Dermis blood vessel endothelial cell (primary cell): ENCODE results near the gene CA9. TPM values are rescaled to one million over a fixed set of nuclear protein-coding genes. Genes with fewer than 3 reads are reported as not detected.
A peak's percentile ranks its signal among the peaks of the same experiment; 100 is the strongest.
"Not testable (repeated sequence)": the region's sequence is repeated elsewhere in the genome, so short reads cannot be mapped to it uniquely, and the experiment has no call there.

Experiments used
- DNase-seq: peaks from one replicate; pipeline ENCODE4 v3.0.0; 2010
- total RNA-seq: library from RNA; depleted of rRNA; stranded (reverse); fragments of >200 nt; gene quantifications from 2 replicates; pipeline ENCODE4 v1.2.3, GENCODE V29; 2014

The CA9 gene
- not detected in 2 replicates for total RNA-seq

DNA sequence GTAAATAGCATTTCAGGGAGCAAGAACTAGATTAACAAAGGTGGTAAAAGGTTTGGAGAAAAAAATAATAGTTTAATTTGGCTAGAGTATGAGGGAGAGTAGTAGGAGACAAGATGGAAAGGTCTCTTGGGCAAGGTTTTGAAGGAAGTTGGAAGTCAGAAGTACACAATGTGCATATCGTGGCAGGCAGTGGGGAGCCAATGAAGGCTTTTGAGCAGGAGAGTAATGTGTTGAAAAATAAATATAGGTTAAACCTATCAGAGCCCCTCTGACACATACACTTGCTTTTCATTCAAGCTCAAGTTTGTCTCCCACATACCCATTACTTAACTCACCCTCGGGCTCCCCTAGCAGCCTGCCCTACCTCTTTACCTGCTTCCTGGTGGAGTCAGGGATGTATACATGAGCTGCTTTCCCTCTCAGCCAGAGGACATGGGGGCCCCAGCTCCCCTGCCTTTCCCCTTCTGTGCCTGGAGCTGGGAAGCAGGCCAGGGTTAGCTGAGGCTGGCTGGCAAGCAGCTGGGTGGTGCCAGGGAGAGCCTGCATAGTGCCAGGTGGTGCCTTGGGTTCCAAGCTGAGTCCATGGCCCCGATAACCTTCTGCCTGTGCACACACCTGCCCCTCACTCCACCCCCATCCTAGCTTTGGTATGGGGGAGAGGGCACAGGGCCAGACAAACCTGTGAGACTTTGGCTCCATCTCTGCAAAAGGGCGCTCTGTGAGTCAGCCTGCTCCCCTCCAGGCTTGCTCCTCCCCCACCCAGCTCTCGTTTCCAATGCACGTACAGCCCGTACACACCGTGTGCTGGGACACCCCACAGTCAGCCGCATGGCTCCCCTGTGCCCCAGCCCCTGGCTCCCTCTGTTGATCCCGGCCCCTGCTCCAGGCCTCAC lies at the start of gene CA9:
CA9 (plus strand) TSS at position 797 of the 893 bp plus-strand sequence; CDS start at position 829, 32 bp downstream.
- DNase-seq: no peak

DNA sequence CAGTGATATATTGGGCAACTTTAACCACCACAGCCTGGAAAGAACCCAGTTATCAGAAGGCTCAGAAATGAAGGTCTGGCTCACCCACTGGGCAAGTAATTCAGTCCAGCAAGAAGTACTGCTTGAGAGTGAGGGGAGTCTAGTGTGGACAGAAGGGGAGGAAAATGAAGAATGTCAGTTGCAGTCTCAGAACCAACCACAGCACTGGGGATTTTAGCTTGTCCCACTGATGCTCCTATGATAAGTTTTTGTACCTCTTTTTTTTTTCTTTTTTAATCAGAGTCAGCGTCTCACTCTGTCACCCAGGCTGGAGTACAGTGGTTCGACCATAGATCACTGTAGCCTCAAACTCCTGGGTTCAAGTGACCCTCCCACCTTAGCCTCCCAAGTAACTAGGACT lies 46.2 kb upstream of the CA9 start:
- no peak for DNase-seq

DNA sequence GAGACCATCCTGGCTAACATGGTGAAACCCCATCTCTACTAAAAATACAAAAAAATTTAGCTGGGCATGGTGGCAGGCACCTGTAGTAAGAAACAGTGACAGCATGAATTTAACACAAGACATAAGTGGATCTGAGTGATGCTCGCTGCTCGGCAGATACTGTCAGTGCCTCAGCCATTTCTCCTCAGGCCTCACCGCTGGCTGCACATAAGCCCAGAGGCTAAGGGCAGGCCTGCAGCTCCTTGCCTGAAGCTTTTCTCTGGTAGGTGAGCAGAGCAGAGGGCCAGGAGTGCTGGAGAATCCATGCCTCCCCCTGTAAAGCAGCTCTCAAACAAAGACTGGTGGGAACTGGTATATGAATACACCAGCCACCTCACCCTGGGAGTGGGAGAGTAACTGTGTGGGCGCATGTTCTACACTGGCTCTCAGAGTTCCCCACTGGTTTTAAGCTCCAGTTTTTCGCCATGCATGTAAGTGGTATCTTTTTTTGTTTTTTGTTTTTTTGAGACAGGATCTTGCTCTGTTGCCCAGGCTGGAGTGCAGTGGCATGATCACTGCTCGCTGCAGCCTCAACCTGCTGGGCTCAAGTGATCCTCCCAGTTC lies 45.2 kb upstream of the CA9 start:
- no peak for DNase-seq

DNA sequence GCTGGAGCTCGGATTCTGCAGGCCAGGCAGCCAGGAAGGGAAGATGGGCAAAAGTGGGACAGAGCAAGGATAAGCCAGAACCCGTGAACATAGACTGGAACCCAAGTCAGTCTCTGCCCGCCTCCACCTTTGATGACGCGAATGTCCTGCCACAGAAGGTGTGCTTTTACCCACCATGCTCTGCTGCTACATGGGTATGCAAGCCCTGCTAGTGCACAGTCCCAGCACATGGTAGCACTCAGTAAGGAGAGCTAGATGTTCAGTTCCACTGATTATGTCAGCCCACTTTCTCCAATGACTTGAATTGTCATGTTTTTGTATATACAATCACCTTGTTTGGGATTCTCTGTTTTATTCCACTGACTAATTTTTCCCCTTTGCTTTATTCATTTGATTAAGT lies 44.1 kb upstream of the CA9 start:
- no peak for DNase-seq

DNA sequence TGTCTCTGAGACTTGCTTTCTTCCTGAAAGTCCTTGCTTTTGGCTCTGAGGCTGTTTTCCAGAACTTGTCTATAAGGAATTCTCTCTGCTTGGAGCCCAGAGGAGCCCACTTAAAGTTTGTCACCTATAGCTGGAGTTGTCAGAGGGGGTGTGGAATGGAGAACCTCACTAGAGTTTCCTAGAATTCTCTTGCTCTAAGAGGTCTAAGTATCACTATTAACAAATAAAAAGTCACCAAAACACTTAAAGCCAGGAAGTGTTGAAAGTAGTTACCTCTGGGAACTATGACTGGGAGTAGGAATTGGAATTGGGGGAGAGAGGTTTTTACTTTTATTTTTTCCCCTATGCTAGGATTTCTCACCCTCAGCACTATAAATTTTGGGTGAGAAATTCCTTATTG lies 38.0 kb upstream of the CA9 start:
- DNase-seq: no peak

DNA sequence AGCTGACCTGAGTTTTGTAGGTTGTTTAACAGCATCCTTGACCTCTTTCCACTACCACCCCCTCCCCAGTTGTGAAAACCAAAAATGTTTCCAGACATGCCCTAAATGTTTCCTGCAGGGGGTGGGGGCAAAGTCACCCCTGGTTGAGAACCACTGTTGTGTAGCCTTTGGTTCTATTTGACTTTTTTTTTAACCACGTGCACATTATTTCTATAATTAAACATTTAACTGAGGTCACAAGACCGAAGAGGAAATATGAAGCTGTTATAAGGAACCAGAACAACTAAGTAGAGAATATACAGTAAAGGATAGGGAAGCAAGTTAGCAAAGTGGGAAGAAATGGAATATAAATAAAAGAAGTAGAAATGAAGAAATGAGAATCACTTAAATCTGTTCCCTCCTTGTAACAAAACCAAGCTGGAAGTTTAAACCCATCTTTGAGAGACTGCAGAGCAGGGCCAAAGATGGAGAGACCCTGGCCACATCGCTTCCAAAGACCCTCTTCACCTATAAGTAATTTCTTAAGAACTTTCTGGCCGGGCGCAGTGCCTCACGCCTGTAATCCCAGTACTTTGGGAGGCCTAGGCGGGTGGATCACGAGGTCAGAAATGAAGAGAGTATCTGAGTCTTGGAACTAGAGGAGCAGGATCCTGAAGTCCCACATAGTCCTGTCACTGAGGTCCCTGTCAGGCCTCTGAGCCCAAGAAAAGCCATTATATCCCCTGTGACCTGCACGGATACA lies 37.4 kb upstream of the CA9 start:
- no peak for DNase-seq

DNA sequence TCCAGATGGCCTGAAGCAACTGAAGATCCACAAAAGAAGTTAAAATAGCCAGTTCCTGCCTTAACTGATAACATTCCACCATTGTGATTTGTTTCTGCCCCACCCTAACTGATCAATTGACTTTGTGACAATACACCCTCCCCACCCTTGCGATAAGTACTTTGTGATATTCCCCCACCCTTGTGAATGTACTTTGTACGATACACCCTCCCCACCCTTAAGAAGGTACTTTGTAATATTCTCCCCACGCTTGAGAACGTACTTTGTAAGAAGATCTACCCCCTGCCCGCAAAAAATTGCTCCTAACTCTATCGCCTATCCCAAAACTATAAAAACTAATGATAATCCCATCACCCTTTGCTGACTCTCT lies 36.9 kb upstream of the CA9 start:
- DNase-seq: not testable (repeated sequence)

DNA sequence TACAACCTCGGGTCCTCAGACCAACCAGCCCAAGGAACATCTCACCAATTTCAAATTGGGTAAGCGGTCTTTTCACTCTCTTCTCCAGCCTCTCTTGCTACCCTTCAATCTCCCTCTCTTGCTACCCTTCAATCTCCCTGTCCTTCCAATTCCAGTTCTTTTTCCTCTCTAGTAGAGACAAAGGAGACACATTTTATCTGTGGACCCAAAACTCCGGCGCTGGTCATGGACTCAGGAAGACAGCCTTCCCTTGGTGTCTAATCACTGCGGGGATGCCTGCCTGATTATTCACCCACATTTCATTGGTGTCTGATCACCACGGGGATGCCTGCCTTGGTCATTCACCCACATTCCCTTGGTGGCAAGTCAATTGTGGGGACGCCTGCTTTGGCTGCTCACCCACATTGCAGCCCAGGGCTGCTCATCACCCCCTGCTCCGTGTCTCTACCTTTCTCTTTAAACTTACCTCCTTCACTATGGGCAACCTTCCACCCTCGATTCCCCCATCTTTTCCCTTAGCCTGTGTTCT lies 36.2 kb upstream of the CA9 start:
- not testable (repeated sequence) for DNase-seq

DNA sequence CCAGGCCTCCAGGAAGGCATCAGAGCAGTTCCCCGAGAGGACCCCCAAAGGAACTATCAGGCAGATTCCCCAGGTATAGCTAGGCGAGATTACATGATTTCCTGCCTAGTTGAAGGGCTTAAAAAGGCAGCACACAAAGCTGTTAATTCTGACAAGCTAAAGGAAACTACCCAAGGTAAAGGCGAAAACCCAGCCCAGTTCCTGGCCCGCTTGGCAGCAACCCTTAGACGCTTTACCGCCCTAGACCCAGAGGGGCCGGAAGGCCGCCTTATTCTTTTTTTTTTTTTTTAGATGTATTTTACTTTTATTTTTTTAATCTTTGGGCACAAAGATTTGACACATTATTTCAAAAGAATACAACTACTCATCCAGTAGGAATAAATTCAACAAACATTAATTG lies 35.0 kb upstream of the CA9 start:
- not testable (repeated sequence) for DNase-seq

DNA sequence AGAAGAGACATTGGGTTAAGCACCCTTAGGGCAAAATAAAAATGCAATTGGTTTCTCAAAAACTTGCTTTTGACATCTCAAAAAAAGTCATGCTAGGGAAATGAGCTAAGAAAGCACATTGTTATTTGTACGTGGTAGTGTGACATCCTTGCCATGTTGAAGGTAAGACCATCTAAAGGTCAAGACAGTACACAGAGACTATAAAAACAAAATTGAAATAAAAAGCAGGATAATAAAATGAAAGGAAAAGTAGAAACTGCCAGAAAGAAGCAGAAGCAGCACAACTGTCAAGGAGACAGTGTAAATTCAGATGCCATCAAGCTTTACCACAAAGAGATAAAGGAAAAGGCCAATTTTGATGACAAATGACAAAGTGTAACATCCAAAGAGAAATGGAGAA lies 34.5 kb upstream of the CA9 start:
- not testable (repeated sequence) for DNase-seq

DNA sequence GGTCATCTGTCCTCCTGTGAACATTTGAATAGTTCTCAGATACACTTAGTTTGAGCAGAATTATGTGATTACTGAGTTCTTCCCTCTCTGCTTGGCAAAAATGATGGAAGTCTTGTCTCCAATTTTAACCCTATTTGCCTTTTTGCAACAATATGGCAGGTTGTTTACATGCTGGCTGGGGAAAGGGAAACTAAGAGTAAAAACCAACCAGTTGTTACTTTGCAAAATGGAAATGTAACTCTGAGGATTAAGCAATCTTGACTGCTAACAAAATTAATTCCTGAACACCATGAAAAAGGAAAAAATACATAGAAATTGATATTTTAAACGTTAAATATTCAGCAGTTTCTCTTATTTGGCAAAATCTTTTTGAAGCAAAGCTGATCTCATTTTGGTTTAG lies 34.1 kb upstream of the CA9 start:
- DNase-seq: no peak

DNA sequence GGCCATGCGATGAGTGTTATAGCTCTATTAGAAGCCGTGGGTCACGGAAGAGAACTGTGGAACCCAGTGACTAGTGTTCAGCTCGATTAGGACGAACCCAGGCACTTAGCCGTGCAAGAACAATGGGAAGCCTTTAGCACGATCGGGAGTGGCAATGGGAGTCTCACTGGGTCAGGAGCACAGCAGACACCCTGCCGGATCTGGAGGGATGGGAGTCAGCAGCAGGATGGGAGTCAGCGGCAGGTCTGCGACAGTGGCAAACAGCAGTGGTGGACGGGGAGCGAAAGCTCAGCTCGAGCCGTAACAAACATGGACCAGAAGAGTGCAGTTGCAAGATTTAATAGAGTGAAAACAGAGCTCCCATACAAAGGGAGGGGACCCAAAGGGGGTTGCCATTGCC lies 33.3 kb upstream of the CA9 start:
- DNase-seq: not testable (repeated sequence)

DNA sequence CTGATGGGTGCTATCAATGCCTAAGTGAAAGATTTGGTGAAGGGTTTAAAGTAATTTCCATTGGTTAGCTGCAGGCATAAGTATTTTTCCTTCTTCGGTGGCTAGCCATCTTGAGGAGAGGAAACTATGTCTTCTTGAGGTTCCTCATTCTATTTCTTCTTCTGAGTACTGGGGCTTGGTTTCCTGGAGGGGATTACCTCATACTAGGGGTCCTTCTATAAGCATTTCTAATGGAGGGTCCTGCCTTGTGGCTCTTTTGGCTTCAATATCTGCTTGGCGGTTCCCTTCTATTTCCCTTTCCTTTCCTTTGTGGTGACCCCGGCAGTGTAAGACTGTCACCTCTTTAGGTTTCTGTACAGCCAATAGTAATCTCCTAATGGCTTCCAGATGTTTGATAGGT lies 32.2 kb upstream of the CA9 start:
- not testable (repeated sequence) for DNase-seq

DNA sequence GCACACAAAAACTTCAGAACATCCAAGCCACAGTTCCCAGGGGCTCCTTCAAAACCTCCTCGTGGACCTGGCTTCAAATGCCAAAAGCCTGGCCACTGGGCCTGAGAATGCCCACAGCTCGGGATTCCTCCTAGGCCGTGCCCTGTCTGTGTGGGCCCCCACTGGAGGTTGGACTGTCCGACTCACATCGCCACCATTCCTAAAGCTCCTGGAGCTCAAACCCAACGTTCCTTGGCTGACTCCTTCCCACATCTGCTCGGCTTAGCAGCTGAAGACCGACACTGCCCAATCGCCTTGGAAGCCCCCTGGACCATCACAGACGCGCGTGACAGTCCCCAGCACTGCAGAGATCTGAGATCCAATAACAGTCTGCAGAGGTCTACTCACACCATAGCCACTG lies 30.7 kb upstream of the CA9 start:
- DNase-seq: no peak

DNA sequence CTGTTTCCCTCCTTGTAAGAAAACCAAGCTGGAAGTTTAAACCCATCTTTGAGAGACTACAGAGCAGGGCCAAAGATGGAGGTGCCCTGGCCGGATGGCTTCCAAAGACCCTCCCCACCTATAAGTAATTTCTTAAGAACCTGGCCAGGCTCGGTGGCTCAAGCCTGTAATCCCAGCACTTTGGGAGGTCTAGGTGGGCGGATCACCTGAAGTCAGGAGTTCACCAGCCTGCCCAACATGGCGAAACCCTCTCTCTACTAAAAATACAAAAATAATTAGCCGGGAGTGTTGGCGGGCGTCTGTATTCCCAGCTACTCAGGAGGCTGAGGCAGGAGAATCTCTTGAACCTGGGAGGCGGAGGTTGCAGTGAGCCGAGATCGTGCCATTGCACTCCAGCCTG lies 28.0 kb upstream of the CA9 start:
- DNase-seq: not testable (repeated sequence)

DNA sequence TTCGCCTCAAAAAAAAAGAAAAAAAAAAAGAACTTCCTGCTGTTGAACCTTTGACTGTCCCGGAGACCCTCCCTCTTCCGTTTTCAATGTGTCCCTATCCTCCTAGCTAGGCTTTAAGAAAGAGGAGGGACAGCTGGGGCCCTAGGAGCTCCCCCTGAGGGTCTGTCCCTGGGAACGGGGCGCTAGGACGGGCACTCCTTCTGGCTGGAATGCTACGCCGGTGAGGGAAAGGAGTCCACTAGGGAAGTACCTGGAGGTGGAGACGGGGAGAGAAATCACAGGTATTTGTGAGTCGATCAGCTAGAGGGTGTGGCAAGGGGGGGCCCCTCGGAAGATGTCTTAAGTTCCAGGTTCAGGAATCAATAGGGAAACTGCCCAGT lies 27.6 kb upstream of the CA9 start:
- no peak for DNase-seq

DNA sequence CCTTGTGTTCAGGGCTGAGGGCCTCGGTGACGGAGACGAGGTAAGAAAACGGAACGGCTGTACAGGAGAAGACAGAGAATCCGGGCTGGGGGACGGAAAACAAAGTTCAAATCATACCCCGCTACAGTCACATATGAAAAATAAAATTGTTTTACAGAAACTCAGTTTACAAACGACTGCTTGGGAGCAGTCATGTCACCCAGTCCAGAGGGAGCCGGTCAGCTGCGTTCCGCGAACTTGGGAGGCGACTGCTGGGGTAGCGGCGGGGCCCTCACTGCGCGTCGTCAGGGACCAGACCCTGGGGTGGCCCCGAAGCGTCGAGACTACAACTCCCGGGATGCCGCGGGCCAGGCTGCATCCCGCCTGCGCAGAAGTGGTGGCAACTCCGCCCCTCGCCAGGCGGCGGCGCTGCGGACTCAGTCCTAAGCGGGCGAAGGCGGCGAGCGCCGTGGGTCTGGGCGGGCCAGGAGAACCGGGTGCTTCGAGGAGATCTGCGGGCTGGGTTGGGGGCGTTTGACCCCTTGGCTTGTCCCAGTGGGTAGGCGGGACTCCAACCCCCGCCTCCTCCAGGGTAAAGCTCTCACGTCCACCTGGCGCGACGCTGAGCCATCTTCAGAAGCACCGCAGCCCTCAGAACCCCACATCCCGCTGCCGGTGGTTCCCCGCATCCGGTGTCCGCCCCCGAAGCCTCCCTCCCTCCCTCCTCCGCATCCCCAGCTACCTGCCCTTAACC lies 27.0 kb upstream of the CA9 start:
- DNase-seq: peak; percentile 91

DNA sequence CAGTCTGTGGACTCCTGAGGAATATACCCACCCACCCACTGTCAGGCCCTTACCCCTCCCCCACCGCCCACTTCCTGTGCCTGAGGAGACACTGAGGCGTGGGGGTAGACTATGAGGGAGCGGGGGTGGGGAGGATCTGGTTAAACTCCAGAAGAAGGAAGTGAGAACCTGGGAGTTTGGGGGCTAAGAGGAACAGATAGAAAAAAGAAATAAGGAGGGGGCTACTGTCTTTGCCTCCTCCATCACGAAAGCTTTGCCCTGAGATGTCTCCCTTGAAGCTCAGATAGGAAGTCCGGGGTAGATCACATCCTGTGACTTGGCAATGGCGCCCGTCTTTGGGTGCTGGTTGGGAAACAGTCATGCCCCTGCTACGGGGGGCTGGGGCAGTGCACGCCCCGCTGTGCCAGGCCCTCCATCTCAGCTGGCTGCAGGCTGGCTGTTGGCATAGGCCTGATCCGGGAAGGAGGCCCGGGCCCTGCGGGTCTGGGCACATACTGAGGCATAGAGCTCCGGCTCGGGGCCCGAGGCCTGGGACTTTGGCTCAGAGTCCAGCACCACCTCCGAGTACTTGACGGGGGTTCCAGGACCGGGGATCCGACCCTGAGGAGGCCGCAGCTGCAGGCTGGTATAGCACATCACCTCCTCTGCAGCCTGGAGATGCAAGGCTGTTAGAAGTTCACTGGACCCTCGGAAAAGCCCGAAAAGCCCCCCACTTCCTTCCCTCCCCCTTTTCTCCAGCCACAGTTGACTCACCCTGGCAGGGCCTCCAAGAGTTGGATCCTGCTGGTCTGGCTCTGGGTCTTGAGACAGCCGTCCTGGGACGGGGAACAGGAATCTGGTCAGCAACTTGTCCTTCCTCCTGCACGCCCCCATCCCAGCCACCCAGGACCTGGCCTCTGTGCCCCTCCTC lies 24.0 kb upstream of the CA9 start:
- no peak for DNase-seq

DNA sequence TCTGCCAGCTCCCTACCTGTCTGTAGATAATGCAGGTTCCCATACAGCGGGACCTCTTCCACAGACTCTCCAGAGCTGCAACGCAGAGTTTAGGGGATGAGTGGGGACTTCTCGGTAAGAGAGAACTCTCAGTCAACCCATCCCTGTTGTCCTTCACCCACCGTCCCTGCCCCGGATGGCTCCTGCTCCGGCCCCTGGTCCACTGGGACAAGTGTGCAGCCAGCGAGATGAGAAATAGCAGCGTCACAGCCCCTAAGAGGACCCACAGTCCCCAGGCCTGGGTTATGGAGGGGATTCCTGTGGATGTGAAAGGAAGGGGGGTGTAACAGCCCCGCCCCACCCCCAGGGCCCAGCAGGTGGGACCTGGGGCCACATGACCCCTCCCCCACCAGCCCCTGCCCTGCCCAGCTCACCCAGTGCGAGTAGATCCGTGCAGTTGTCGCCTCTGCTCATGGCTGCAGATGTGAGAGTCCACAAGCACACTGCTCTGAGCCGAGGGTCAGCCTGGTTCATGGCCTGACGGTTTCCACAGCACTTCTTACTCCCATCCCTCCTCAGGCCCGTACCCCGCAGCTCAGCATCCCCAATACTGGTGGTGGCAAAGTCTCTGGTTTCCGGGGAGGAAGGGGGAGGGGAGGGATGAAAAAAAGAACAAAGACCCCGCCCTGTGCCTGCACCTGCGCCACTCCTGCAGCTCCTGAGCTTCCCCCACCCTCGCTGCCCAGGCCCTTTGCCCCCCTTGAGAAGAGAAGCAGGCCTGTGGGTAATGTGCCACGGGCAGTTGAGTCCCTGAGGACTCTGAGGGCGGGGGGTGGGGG lies 23.2 kb upstream of the CA9 start, which contains the start of gene SIT1:
SIT1 (minus strand) TSS at position 591 of the 818 bp plus-strand sequence; CDS start at position 513, 78 bp downstream.
- DNase-seq: no peak
